Urinary bladder (tissue), 4 donors: ENCODE results near the gene DES. TPM values are rescaled to one million over a fixed set of nuclear protein-coding genes. Genes with fewer than 3 reads are reported as not detected.

Source experiments
- DNase-seq: peaks from one replicate; pipeline ENCODE4 v3.0.0-alpha.2; 2015; ENCODE audit errors: extremely low spot score
- H3K27ac ChIP-seq: one replicate; pipeline ENCODE4 v1.5.1; 2013; ENCODE audit warnings: low read depth, mild to moderate bottlenecking, moderate library complexity
- H3K36me3 ChIP-seq: one replicate; pipeline ENCODE4 v1.6.1; 2013; ENCODE audit warnings: mild to moderate bottlenecking, moderate library complexity; ENCODE audit not compliant: insufficient read depth
- H3K4me1 ChIP-seq: one replicate; pipeline ENCODE4 v1.6.1; 2013; ENCODE audit warnings: mild to moderate bottlenecking, moderate library complexity; ENCODE audit not compliant: insufficient read depth
- H3K4me3 ChIP-seq: one replicate; pipeline ENCODE4 v1.5.1; 2013; ENCODE audit warnings: low read depth, low read length
- WGBS: extraction: QIAGEN DNeasy Blood & Tissue Kit; methylation state at CpG from one replicate; pipeline ENCODE4 v1.1.7; 2013; 5-methylcytosine and 5-hydroxymethylcytosine counted together
- polyA plus RNA-seq: library from polyadenylated mRNA; stranded (reverse); fragments of 200-250 nt; gene quantifications from one replicate; pipeline ENCODE4 v1.2.3, GENCODE V29; 2013
- total RNA-seq: library from RNA; depleted of rRNA; stranded (reverse); fragments of >200 nt; gene quantifications from one replicate; pipeline ENCODE4 v1.2.3, GENCODE V29; 2014
- donor health status: healthy with polysubstance abuse.
- donor health status: healthy.

Gene DES
- total and polyA plus RNA-seq, 2 donors, result 1,909 to 8,236 TPM

DNA sequence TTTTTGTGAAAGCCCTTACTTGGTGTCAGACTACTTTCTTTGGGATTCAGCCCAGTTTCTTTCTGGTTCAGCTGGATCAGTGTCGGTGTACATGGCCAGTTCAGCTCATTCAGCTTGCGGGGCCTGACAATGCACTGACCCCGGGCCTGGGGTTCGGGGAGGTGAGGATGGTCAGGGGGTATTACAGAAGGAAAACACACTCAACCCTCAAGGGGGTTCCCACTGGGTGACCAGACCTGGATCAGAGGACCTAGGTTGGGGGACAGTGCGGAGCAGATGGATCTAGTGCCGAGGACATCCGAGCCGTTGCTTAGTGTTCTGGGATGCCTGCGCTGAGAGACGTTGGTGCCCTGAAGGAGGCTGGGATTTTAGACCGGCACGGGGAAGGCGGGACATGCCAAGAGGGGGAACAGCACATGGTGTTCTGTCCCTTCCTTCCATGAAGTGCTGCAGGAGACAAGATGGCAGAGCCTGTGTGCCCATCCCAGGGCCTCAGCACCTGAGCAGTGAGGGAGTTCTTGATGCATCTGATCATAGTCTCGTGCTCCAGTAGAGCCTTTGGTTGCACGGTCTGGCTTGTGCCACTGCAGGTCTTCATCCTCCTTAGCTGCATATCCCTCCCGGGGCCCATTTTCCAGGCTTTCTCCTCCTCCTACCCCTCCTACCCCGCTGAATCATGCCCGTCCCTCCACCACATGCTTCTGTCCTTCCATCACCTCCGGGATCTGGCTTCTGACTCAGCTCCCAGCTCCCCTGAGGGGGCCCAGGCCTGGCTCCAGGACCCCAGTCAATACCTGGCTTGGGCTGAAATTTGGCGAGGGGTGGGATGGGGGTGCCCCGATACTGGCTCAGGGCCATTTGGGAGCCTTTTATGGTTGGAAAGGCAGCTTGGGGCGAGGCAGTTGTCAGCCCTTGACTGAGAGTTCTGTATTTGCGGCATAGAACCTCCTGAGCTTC lies 34.5 kb downstream of the DES start:
- Histone ChIP-seq H3K4me3 (no peak overlapping the region), H3K36me3 (no peaks in the 10 kb centered on the region), H3K4me1 (no peaks in the 10 kb centered on the region), H3K27ac (no peak overlapping the region)
- no peak for DNase-seq
- WGBS, result 53% methylated on average over 23 of the region's 23 CpGs

GRCh38 chr2:219453671-219454590 lies 35.8 kb downstream of the DES start:
- Histone ChIP-seq H3K4me3 (no peak overlapping the region), H3K27ac (no peak overlapping the region), H3K36me3 (no peaks in the 10 kb centered on the region), H3K4me1 (no peaks in the 10 kb centered on the region)
- WGBS, result 62% methylated on average over 10 of the region's 10 CpGs
- DNase-seq, result no peak

DNA sequence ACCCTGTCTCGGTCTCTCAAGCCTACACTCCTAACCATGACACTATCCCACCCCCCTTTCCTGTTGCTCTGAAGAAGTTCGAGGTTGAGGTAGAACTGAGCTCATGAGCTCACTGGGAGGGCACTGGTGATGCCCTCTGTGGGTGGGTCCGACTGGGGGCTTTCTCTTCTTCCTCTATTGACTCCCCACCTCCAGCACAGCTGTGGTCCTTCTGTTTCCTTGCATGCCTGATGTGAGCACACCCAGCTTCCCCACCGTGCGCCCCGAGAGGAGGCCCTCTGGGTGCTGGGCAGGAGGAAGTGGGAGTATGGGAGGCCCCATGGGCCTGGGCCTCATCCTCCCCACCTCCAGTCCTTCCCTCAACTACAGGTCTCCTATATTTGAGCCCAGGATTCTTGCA lies 37.4 kb downstream of the DES start:
- 81% methylated on average over 6 of the region's 6 CpGs for WGBS
- Histone ChIP-seq H3K4me1 (no peaks in the 10 kb centered on the region), H3K36me3 (no peaks in the 10 kb centered on the region), H3K27ac (no peak overlapping the region), H3K4me3 (no peak overlapping the region)
- no peak for DNase-seq

GRCh38 chr2:219457784-219458369 lies 39.7 kb downstream of the DES start:
- H3K36me3 ChIP-seq, result no peaks in the 10 kb centered on the region
- WGBS, result 76% methylated on average over 5 of the region's 5 CpGs
- H3K27ac ChIP-seq, result no peak overlapping the region
- no peak for DNase-seq
- no peak overlapping the region for H3K4me3 ChIP-seq
- H3K4me1 ChIP-seq, result no peaks in the 10 kb centered on the region

GRCh38 chr2:219458996-219459395 lies 40.8 kb downstream of the DES start:
- DNase-seq, result no peak
- 81% methylated on average over 8 of the region's 8 CpGs for WGBS
- Histone ChIP-seq H3K36me3 (no peaks in the 10 kb centered on the region), H3K27ac (no peak overlapping the region), H3K4me1 (no peaks in the 10 kb centered on the region), H3K4me3 (no peak overlapping the region)

- H3K4me3 ChIP-seq, result no peak overlapping the region
- no peaks in the 10 kb centered on the region for H3K4me1 ChIP-seq
- 31% methylated on average over 14 of the region's 14 CpGs for WGBS
- no peaks in the 10 kb centered on the region for H3K36me3 ChIP-seq
- no peak overlapping the region for H3K27ac ChIP-seq
- no peak for DNase-seq
Observed at GRCh38 chr2:219459460-219460311, 41.5 kb downstream of the DES start.

- no peak for DNase-seq
- WGBS, result 14% methylated on average over 18 of the region's 18 CpGs
- no peaks in the 10 kb centered on the region for H3K4me1 ChIP-seq
- no peak overlapping the region for H3K27ac ChIP-seq
- no peak overlapping the region for H3K4me3 ChIP-seq
- no peaks in the 10 kb centered on the region for H3K36me3 ChIP-seq
Observed at GRCh38 chr2:219460424-219460926, 42.3 kb downstream of the DES start.

DNA sequence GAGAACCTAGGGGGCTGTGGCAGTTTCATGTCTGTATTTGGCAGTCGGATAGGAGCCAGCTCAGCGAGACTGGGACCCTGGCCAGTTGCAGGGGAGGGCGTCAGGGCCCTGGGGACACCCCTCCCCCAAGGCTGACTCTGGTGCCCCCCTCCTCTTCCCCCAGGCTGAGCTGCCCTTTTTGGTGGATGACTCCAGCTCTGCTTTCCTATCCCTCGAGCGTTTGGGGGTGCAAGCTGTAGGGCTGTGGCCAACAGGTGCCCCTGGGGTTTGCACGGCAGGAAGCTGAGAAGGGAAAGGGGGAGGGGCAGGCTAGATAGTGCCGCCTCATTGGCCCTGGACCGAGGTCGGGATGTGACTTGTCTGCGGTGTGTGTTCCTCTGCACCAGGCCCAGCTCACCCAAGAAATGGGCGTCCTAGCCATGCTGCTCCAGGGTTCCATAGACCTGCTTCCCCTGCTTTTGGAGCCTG lies 42.9 kb downstream of the DES start:
- Histone ChIP-seq H3K36me3 (no peaks in the 10 kb centered on the region), H3K27ac (no peak overlapping the region), H3K4me1 (no peaks in the 10 kb centered on the region), H3K4me3 (no peak overlapping the region)
- WGBS, result 16% methylated on average over 11 of the region's 11 CpGs
- DNase-seq, result no peak

DNA sequence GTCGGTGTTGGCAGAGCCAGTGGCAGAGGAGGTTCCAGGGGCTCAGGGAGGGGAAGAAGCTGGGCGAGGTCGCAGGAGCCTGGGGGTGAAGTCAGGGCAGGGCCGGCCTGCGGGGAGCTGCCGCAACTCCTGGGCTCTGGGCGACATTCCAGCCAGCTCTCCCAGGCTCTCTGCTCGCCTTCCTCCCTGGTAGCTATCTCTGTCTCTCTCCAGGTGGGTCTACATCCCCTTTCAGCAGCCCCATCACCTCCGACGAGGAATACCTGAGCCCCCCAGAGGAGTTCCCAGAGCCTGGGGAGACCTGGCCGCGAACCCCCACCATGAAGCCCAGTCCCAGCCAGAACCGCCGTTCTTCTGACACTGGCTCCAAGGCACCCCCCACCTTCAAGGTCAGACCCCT lies 43.5 kb downstream of the DES start:
- no peak overlapping the region for H3K27ac ChIP-seq
- no peak overlapping the region for H3K4me3 ChIP-seq
- H3K4me1 ChIP-seq, result no peaks in the 10 kb centered on the region
- H3K36me3 ChIP-seq, result no peaks in the 10 kb centered on the region
- WGBS, result 66% methylated on average over 14 of the region's 14 CpGs
- DNase-seq, result no peak

DNA sequence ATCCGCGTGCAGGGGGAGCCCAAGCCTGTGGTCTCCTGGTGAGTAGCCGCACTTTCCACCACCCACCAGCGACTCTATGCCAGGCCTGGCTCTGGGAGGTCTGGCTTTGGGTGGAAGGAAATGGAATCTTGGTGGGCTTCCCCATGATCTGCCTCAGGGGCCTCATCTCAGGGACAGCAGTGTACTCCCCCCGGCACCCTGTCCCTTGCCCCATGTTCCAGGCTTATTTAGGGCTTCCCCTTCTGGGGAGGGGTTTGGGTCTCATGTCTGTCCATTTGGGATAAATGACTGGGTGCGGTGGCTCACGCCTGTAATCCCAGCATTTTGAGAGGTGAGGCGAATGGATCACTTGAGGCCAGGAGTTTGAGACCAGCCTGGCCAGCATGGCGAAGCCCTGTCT lies 44.2 kb downstream of the DES start:
- Histone ChIP-seq H3K4me1 (no peaks in the 10 kb centered on the region), H3K4me3 (no peak overlapping the region), H3K27ac (no peak overlapping the region), H3K36me3 (no peaks in the 10 kb centered on the region)
- 85% methylated on average over 9 of the region's 9 CpGs for WGBS
- no peak for DNase-seq

GRCh38 chr2:219464286-219465032 lies 46.3 kb downstream of the DES start:
- no peak for DNase-seq
- H3K36me3 ChIP-seq, result no peaks in the 10 kb centered on the region
- H3K4me1 ChIP-seq, result no peaks in the 10 kb centered on the region
- H3K4me3 ChIP-seq, result no peak overlapping the region
- 87% methylated on average over 21 of the region's 21 CpGs for WGBS
- H3K27ac ChIP-seq, result no peak overlapping the region
